Jurkat, Clone E6-1 (cell line): ENCODE data around the gene PLEKHG4B.
"Not testable (repeated sequence)": the region's sequence is repeated elsewhere in the genome, so short reads cannot be mapped to it uniquely, and the experiment has no call there.

Source experiments
- DNase-seq: peaks from one replicate; pipeline ENCODE4 v3.0.0-alpha.2; 2011; ENCODE audit warnings: low read depth, low spot score
- H3K4me3 ChIP-seq: 2 replicates; pipeline ENCODE4 v1.5.1; 2011; ENCODE audit warnings: mild to moderate bottlenecking, low read length, control low read depth, moderate library complexity

The PLEKHG4B gene

DNA sequence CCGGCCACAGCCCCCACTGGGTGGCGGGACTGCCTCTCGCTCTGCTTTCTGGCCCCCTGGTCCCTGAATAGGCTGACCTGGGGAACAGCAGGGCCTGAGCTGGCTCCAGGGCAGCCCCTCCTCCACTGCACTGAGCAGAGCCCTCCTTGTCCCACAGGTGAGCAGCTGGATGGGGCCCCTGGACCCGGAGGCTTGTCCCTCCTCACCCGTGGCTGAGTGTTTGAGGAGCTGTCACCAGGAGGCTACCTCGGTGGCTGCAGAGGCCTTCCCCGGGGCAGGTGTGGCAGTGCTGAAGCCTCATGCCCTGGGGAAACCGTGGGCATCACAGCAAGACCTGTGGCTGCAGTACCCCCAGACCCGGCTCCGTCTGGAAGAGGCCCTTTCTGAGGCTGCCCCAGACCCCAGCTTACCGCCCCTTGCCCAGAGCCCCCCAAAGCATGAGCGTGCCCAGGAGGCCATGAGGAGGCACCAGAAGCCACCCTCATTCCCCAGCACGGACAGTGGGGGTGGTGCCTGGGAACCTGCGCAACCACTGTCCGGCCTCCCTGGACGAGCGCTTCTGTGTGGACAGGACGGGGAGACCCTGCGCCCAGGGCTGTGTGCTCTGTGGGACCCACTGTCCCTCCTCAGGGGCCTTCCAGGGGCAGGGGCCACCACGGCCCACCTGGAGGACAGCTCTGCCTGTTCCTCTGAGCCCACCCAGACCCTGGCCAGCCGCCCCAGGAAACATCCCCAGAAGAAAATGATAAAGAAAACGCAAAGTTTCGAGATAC lies 70.8 kb downstream of the PLEKHG4B start:
- no peak for DNase-seq

DNA sequence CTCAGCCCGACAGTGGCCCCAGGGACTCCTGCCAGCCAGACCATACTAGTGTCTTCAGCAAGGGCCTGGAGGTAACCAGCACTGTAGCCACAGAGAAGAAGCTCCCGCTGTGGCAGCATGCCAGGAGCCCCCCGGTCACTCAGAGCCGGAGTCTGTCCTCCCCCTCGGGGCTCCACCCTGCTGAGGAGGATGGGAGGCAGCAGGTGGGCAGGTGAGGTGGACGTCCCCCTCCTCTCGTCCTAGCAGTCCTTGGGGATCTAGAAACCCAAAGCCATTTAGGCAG lies 71.3 kb downstream of the PLEKHG4B start:
- no peak overlapping the region for H3K4me3 ChIP-seq
- DNase-seq = no peak

More for the DNA sequence above, 70.8 kb downstream of the PLEKHG4B start:
- H3K4me3 ChIP-seq = no peak overlapping the region

DNA sequence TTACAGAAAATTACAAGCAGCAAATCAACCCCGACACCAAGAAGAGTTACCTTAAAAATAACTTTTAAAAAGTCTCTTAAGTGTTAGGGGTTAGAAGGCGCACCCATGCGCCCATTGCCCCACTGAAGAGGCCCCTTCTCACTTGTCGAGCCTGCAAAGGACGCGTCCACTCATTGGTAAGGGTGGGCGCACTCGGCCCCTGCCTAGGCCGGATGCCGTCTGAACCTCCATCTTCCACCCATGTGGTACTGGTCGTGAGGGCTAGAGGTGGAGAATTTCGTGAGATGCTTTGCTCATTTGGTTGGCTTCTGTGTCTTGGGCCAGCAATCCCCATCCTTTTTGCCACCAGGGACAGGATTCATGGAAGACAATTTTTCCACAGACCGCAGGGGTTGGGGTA lies 71.9 kb downstream of the PLEKHG4B start:
- DNase-seq = no peak
- H3K4me3 ChIP-seq = no peak overlapping the region

GRCh38 chr5:164244-164643 lies 72.3 kb downstream of the PLEKHG4B start:
- no peak for DNase-seq
- H3K4me3 ChIP-seq = no peak overlapping the region

DNA sequence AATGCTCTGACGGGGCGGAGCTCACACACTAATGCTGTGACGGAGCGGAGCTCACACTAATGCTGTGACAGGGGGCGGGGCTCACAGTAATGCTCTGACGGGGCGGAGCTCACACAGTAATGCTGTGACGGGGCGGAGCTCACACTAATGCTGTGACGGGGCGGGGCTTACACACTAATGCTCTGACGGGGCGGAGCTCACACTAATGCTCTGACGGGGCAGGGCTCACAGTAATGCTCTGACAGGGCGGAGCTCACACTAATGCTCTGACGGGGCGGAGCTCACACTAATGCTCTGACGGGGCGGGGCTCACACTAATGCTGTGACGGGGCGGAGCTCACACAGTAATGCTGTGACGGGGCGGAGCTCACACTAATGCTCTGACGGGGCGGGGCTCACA lies 72.8 kb downstream of the PLEKHG4B start:
- not testable (repeated sequence) for DNase-seq, H3K4me3 ChIP-seq

- DNase-seq = no peak
- no peak overlapping the region for H3K4me3 ChIP-seq
These were observed 74.7 kb downstream of the PLEKHG4B start for GRCh38 chr5:166441-167372.

DNA sequence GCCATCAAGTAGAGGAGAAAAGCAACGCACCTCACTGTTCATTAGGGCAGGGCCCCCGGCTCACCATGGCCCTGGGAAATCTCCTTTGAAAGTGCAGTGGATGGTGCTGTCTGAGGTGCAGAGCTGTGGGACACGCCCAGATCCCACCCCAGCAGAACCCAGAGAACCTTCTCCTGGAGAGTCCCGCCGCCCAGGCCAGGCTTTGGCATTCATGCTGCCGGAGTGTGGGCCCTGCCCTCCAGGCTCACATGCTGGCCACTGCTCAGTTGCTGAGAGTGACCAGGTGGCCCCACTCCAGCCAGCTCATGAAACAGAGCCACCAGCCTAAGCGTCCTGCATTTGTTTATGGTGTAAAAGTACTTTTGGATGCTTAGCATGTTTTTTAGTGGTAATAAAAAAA lies 75.5 kb downstream of the PLEKHG4B start:
- H3K4me3 ChIP-seq = no peak overlapping the region
- DNase-seq = no peak

DNA sequence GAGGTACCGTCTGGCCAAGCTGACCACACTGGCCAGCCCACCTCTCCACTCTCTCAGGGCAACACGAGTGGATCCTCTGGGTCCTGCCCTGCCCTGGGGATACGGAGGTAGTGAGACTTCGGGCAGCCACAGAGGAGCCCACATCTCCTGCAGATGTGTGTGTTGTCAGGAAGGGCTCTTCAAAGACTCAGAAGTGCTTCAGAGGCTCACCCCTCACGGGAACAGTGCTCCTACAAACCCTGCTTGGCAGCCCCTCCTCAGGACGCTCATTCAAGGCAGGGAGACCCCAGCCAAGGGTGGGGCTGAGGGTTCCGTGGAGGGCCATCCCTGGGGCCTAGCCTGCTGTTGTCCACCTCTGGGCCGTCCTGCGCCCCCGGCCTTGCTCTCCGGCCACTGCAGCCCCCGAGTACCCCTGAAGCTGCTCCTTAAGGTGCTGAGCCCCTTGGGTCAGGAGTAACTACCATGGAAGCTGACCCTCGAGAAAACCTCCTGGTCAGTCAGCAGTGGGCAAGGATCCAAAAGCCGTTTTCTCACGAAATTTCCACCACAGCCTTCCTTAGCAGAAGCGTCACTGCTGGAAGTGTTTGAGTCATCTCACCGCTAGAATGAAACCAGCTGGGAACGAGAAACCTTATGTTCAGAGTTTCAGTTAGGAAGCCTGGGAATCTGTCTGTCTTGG lies 76.2 kb downstream of the PLEKHG4B start:
- DNase-seq = no peak
- H3K4me3 ChIP-seq = no peak overlapping the region

GRCh38 chr5:169071-169727 lies 77.2 kb downstream of the PLEKHG4B start:
- H3K4me3 ChIP-seq = no peak overlapping the region
- DNase-seq = no peak

DNA sequence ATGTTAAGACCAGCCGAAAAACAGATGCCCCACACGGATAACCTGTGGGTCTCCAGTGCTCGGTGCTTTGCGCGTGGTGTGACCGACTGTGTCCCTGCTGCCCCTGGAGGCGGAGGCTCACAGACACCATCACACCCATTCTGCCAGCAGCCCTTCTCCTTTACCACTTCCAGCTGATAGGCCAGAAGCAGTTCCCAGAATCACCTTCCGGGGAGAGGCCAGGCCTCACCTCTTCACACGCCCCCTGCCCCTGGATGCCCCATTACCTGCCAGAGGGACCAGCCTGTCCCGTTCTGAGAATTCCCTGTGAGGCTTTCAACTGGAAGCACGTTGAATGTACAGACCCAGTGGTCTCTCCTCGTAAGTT lies 77.7 kb downstream of the PLEKHG4B start:
- DNase-seq = no peak
- H3K4me3 ChIP-seq = no peak overlapping the region

- no peak for DNase-seq
- H3K4me3 ChIP-seq = no peak overlapping the region
These were observed 79.2 kb downstream of the PLEKHG4B start for GRCh38 chr5:170971-171800.

DNA sequence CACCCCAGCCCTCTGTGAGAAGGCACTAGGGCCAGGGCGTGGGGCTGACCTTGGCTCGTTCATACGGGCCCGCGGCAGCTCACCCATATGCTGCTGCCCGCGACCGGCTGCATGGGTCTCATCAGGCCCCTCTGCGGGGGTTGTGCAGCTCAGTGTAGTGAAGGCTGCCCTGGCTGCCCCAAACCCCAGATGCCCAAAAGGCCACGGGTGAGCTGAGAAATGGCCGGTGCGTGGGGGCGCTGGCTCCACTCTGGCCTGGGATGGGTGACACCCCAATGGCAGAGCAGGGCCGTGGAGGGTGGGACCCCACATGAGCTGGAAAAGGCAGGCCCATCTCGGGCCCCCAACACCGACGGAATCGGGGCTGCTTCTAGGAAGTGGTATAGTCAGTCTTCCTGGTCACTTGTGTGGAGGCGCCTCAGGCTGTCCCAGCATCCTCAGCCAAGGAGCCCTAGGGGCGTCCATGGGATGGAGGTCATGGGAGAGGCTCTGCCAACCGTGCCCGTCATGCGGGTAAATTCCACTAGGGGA lies 79.9 kb downstream of the PLEKHG4B start:
- no peak for DNase-seq

DNA sequence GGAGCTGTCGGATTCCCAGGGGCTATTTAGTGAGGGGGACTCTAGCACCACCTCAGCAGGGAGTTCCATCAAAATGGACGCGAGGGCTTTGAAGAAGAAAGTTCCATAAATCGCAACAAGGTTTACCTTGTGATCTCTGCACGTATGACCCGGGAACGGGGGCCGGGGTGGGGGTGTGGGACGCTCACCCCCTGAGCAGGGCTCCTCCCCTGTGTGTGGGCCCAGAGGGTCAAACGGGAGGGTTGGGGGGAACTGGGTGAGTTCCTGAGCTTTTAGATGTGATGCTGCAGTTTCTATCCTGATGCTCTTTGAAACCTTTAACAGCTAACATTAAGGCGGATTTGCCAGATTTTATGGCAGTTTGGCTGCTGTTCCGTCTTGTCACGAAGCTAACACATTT lies 80.5 kb downstream of the PLEKHG4B start:
- DNase-seq = no peak
- no peak overlapping the region for H3K4me3 ChIP-seq

More for the DNA sequence above, 79.9 kb downstream of the PLEKHG4B start:
- H3K4me3 ChIP-seq = no peak overlapping the region

- no peak overlapping the region for H3K4me3 ChIP-seq
- no peak for DNase-seq
These were observed 80.9 kb downstream of the PLEKHG4B start for GRCh38 chr5:172841-173251.

GRCh38 chr5:173392-174290 lies 81.7 kb downstream of the PLEKHG4B start:
- no peak overlapping the region for H3K4me3 ChIP-seq
- DNase-seq = no peak

DNA sequence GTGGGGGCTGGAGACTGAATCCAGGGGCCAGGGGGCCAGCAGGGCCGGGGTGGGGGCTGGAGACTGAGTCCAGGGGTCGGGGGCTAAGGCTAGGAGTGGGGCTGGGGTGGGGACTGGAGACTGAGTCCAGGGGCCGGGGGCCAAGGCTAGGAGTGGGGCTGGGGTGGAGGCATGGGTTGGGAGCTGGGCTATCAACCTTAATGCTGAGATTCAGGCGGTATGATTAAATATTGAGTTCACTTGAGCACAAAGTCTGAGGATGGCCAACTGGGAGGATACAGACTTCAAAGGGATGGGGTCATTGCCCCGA lies 82.3 kb downstream of the PLEKHG4B start:
- no peak for DNase-seq
- H3K4me3 ChIP-seq = no peak overlapping the region

- H3K4me3 ChIP-seq = no peak overlapping the region
- DNase-seq = no peak
These were observed 83.0 kb downstream of the PLEKHG4B start for GRCh38 chr5:174876-175465.
